HG02981 (cell line): ENCODE data around the gene TAF1A.
"Not testable (repeated sequence)": the region's sequence is repeated elsewhere in the genome, so short reads cannot be mapped to it uniquely, and the experiment has no call there.

Experiments
- ATAC-seq: cut with Tn5 transposase; IDR thresholded peaks from one replicate; pipeline ENCODE4 v1.9.1; 2021; ENCODE audit warnings: mild to moderate bottlenecking, moderate library complexity; ENCODE audit not compliant: unreplicated experiment

TAF1A gene

DNA sequence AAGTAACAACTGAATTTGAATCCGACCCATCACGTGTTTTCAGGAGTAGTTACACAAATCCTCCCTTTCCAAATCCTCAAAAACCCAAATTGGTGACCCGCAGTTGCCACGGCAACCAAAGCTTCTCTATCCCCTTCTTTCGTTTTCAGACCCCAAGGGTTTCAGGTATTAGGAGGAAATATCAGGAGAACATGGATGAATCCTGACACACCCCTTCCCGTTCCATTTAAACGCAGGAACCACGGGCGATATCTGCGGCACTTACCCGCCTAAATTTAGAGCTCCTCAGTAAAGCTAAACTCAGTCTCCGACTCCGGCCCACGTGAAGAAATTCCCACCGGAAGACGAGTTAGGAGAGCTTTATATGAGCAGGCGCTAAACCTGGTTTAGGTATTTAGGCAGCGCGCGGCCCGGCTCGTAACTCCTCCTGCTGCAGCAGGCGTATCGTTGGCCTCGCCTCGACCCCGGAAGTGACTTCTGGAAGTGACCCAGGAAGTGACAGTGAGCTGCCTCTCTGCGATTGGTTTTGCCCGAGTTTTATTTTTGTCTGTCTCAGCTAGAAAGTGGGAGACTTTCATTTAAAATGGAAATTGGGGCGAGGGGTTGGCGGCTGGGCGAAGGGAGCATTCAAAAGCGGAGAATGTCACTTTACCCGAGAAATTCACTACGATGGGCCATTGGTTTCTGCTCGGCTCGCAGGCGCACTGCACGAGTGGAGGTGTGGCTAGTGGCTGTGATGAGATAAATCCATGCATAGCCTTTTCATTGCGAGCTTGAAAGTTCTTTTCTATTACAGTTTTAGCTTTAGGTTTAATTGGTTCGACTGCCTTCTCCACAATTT is at the start of gene TAF1A:
Gene TAF1A, minus strand, starts transcription at position 472 of the 841 bp plus-strand sequence.
- peak; percentile 99 for ATAC-seq

GRCh38 chr1:222634180-222635013 is 44.7 kb upstream of the TAF1A start:
- ATAC-seq: peak; percentile 84

DNA sequence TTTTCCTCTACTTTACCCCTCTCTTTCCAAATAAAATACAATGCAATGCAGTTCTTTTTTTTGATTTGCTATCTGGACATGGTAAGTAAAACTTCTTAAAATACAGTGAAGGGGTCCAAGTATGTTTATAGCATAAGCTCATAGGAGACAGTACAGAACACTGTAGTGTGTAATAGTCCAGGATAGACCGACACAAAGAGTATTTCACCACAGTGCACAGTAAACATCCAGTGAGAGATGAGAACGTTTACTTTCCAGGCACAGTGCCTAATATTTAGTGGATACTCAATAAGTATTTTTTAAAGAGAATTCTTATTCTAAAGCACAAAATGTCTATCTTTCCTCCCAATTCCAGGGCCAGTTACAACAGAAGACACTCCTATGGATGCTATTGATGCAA is 43.0 kb upstream of the TAF1A start:
- no peak for ATAC-seq

GRCh38 chr1:222631611-222632208 is 42.0 kb upstream of the TAF1A start:
- no peak for ATAC-seq

- ATAC-seq: no peak
Measured at GRCh38 chr1:222629921-222630535, 40.3 kb upstream of the TAF1A start.

DNA sequence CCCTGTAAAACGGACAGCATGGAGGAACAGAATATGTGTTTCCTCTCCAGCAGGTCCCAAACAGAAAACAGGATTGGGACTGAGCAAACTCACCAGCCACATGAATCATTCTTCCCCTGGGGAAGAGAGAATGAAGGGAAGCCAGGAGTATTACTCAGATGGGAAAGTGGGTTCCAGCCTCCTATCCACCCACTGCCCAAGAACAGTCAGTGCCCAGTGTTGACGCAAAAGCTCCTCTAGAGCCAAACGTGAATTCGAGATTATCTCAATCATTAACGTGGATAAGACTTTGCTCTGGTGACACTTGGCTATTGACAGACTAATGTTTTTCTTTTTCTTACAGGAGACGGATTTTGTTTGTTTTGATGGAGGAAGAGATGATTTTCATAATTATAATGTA is 37.5 kb upstream of the TAF1A start:
- ATAC-seq: no peak

GRCh38 chr1:222624214-222624613 is 34.5 kb upstream of the TAF1A start:
- ATAC-seq: no peak

GRCh38 chr1:222623458-222623857 is 33.7 kb upstream of the TAF1A start:
- ATAC-seq: no peak

GRCh38 chr1:222622765-222623164 is 33.0 kb upstream of the TAF1A start:
- no peak for ATAC-seq

GRCh38 chr1:222620566-222620965 is 30.8 kb upstream of the TAF1A start:
- ATAC-seq: peak; percentile 45

DNA sequence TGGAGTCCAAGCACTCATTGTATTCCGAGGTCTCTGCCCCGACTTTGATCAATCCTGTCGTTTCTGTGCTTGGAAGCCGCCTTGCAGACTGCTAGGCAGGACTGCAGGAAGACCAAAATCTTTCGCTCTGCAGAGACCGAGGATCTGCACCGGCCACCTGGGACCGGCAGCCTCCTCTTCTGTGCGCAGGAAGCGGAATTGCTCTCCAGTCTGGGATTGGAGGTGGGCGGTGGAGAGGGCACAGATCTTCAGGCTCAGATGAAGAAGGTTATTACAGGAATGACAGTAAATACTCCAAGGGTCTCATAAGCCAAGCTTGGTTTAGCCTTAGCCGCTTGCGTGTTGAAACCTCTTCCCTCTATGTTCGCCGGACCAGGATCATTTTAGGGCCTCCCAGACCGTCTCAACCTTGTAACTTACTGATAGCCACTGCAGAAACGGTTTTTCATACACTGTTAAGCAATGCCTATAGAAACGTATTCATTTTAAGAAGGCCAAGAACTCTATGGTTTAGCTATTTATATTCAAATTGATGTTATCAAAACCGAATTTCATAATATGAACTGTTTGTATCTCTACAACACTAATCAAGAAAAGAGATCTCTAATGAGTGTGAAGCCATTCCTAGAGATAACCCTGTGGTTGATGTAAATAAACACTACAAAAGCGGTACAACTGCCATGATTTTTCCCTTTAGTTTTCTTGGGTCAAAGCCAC is 29.3 kb upstream of the TAF1A start:
- no peak for ATAC-seq

GRCh38 chr1:222618001-222618879 is 28.5 kb upstream of the TAF1A start, which contains the start of gene MIA3:
TSS of gene MIA3 (plus strand) at chr1:222618097. CDS start at chr1:222618111, 14 bp downstream.
- peak; percentile 44 for ATAC-seq

GRCh38 chr1:222617367-222617951 is 27.7 kb upstream of the TAF1A start:
- peak; percentile 85 for ATAC-seq

DNA sequence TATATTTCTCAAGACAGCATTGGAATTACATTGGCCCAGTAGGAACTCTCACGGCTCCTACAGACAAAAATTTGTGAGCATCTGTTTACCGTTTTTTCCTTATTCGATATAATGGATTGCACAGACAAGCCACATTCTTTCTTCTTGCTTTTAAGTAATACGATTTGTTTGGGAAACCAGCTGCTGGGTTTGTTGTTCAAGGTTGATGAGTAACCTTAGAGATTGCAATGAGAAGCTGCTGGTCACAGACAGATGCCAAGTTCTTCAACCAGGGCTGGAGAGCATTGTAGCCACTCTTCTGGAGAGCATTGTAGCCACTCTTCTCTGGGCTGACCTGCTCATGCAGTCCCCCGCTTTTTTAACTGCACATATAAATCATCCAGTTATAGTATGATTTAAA is 26.8 kb upstream of the TAF1A start:
- no peak for ATAC-seq

DNA sequence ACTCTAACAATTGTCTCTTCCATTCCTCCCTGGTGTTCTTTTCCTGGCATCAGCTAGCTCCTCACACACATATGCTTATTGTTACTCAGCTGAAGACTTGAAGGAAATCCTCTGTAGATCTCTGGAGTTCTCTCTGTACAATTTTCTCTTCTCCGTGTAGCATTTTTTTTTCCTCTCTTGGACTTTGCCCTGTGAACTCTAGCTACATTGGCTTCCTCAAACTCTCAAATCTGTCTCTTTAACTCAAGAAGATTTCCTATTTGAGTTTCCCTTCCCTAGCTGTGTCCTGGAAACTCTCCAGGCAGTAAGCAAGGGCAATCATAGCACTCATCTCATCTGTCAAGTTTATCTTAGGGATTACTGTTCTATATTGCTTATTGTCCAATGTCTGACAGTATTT is 23.9 kb upstream of the TAF1A start:
- no peak for ATAC-seq

GRCh38 chr1:222610728-222611127 is 21.0 kb upstream of the TAF1A start:
- ATAC-seq: no peak

- not testable (repeated sequence) for ATAC-seq
Measured at GRCh38 chr1:222609111-222609510, 19.4 kb upstream of the TAF1A start.

DNA sequence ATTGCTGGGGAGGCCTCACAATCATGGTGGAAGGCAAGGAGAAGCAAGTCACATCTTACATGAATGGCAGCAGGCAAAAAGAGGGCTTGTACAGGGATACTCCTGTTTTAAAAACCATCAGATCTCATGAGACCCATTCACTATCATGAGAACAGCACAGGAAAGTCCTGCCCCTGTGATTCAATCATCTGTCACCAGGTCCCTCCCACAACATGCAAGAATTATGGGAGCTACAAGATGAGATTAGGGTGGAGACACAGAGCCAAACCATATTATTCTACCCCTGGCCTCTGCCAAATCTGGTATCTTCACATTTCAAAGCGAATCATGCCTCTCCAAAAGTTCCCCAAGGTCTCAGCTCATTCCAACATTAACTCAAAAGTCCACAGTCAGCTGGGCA is 17.0 kb upstream of the TAF1A start:
- no peak for ATAC-seq

DNA sequence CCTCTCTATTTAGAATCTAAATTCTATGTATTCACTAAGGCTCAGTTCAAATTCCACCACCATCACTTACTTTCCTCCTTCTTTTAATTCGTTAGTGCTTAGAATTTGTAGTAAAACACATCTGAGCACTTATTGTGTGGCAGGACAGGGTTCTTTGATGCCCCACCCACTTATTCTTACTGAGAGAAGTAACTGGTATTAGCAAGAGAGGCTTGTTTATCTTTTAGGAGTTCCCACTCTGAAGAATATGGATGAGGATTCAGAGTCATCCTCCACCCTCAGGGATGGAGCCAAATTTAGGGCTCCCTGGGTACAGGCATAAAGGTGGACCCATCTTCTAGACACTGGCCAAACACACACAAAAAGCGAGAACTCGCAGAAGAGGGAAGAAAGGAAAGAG is 11.5 kb upstream of the TAF1A start:
- no peak for ATAC-seq
